ENCODE measurements around the gene KCNJ9. TPM values are rescaled to one million over a fixed set of nuclear protein-coding genes. Genes with fewer than 3 reads are reported as not detected.

The KCNJ9 gene
- polyA plus RNA-seq, 3 donors, result not detected

DNA sequence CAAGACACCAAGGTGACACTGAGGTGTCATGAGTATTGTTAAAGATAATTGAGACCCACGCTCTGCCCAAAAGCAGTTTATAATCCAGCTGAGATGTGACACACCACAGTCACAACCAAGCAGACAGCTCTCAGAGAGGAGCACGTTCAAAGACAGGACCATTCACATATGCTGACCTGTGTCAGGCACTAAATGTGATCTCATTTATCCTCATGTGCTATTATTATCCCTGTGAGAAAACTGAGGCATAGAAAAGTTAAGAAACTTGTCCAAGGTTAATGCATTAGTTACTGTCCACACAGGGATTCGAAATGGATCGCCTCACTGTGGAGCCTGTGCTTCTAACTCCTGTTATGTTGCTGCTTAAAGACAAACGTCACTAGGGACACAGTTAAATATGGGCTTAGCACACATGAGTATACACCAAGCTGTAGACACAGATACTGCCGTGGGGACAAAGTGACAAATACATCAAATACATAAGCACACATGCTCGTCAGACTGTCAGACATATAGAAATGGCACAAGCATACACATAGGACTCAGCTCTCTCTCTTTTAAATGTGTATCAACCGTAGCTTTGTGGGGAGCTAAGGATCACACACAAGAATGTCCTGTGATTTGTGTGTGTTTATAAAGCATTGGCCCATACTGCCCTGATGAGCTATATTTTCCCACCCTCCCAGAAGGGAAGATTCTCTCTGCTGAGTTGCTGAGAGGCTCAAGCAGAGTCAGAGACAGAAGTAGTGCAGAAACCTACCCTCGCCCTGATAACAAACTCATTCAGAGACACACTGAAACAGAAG lies 20.6 kb downstream of the KCNJ9 start:
- TF ChIP-seq, protein P1, sequence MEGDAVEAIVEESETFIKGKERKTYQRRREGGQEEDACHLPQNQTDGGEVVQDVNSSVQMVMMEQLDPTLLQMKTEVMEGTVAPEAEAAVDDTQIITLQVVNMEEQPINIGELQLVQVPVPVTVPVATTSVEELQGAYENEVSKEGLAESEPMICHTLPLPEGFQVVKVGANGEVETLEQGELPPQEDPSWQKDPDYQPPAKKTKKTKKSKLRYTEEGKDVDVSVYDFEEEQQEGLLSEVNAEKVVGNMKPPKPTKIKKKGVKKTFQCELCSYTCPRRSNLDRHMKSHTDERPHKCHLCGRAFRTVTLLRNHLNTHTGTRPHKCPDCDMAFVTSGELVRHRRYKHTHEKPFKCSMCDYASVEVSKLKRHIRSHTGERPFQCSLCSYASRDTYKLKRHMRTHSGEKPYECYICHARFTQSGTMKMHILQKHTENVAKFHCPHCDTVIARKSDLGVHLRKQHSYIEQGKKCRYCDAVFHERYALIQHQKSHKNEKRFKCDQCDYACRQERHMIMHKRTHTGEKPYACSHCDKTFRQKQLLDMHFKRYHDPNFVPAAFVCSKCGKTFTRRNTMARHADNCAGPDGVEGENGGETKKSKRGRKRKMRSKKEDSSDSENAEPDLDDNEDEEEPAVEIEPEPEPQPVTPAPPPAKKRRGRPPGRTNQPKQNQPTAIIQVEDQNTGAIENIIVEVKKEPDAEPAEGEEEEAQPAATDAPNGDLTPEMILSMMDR (IDR thresholded peaks at IDR 0.05), result no peak
- Histone ChIP-seq H3K9ac (ENCODE audit: insufficient read depth, low read length, poor library complexity, severe bottlenecking) (no peak overlapping the region), H3K9me3 (replicated peaks in 1 of 2; ENCODE audit: control insufficient read depth in 1 of 2, insufficient read depth in 1 of 2, low read length in 2 of 2) (no peaks in the 10 kb centered on the region), H3K27ac (ENCODE audit: low read depth in 1 of 2, low read length in 2 of 2) (no peak overlapping the region), H4K20me1 (ENCODE audit: insufficient read depth, low read length) (no peaks in the 10 kb centered on the region), H3K36me3 (replicated peaks in 1 of 2; ENCODE audit: control insufficient read depth in 1 of 2, insufficient read depth in 2 of 2, low read length in 2 of 2) (no peaks in the 10 kb centered on the region), H3K4me2 (replicated peaks; ENCODE audit: extremely low read depth, low read length, poor library complexity, severe bottlenecking) (peak overlapping the region; percentile 33), H3K79me2 (ENCODE audit: insufficient read depth, low read length) (no peaks in the 10 kb centered on the region), H2AFZ (ENCODE audit: insufficient read depth, low read depth, low read length, poor library complexity, severe bottlenecking) (no peak overlapping the region), H3K4me3 (replicated peaks in 1 of 3; ENCODE audit: low read depth in 2 of 3, low read length in 3 of 3) (peak overlapping the region in 1 of 3 experiments; percentile 33), H3K27me3 (ENCODE audit: control insufficient read depth in 2 of 2, insufficient read depth in 2 of 2, low read length in 2 of 2) (no peaks in the 10 kb centered on the region), H3K4me1 (ENCODE audit: control insufficient read depth in 1 of 2, insufficient read depth in 2 of 2, low read length in 2 of 2) (peaks cover 72 to 78% of the 10 kb centered on the region in 2 donors)
- 98% methylated on average over 5 of the region's 9 CpGs for WGBS (ENCODE audit: insufficient coverage)
- intact Hi-C loops (cut with micrococcal nuclease), result loop anchor here (5.0 to 10.0 kb wide), 5 partner anchors 93 to 190 kb away; partner anchors contain the start of genes CASQ1 (in 1 of the 2) and PEX19 (in 1 of the 2)
- Mint-ChIP-seq H3K4me1 (peaks cover 63% of the 10 kb centered on the region), H3K9me3 (peaks cover 0 to 3% (median 0%) of the 10 kb centered on the region in 7 donors), H3K27me3 (ENCODE audit: low read depth in 3 of 3) (peaks cover 4 to 8% (median 8%) of the 10 kb centered on the region in 3 donors), H3K27ac (peak overlapping the region in 3 of 7 donors; percentile 30 to 88 (median 84)), H3K4me3 (peak overlapping the region in 1 of 2 donors; percentile 40), H3K36me3 (peaks cover 0 to under 1% of the 10 kb centered on the region in 2 donors)
- DNase-seq, result no peak

DNA sequence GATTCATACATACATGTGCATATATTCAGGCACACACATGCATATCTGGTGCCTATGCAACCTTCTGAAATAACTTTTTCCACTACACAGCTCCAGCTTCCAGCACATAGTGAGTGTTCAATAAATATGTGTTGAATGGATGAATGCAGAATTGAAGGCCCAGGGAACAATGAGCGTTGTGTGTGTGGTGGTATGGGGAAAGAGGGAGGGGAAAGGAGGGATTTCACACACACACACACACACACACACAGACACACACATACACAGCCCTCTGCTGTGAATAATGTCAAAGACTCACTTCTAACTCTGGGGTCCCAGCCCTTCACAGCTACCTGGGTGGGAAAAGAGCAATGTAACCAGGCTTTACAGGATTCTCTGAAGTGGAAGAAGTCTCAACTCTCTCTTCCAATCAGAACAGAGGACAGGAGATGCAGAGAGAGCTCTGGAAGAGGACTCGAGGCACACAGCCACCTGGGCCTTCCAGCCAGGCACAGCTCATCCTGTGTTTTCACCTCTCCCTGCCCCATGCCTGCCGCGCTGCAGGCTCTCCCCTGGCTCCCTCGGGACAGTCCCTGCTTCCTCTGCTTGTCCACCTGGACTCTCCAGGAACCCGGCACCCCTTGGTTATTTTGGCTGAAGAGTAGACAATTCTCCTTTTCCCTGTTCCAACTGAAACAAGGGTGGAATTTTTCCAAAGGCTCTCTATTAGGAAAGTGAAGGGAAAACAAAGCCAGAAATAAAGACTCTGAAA lies 22.5 kb downstream of the KCNJ9 start:
- Mint-ChIP-seq H3K4me3 (no peak overlapping the region), H3K9me3 (peaks cover 0 to 3% (median 0%) of the 10 kb centered on the region in 7 donors), H3K27ac (peak overlapping the region; percentile 82 to 95 (median 90)), H3K27me3 (ENCODE audit: low read depth in 3 of 3) (peaks cover 0 to 6% (median 4%) of the 10 kb centered on the region in 3 donors), H3K36me3 (no peaks in the 10 kb centered on the region), H3K4me1 (peaks cover 56% of the 10 kb centered on the region)
- Histone ChIP-seq H3K9me3 (replicated peaks in 1 of 2; ENCODE audit: control insufficient read depth in 1 of 2, insufficient read depth in 1 of 2, low read length in 2 of 2) (no peaks in the 10 kb centered on the region), H3K36me3 (replicated peaks in 1 of 2; ENCODE audit: control insufficient read depth in 1 of 2, insufficient read depth in 2 of 2, low read length in 2 of 2) (no peaks in the 10 kb centered on the region), H2AFZ (ENCODE audit: insufficient read depth, low read depth, low read length, poor library complexity, severe bottlenecking) (peak overlapping the region; percentile 31), H3K27me3 (ENCODE audit: control insufficient read depth in 2 of 2, insufficient read depth in 2 of 2, low read length in 2 of 2) (no peaks in the 10 kb centered on the region), H3K4me3 (replicated peaks in 1 of 3; ENCODE audit: low read depth in 2 of 3, low read length in 3 of 3) (peak overlapping the region in 1 of 3 experiments; percentile 33), H3K27ac (ENCODE audit: low read depth in 1 of 2, low read length in 2 of 2) (peak overlapping the region; percentile 52 to 66), H3K4me2 (replicated peaks; ENCODE audit: extremely low read depth, low read length, poor library complexity, severe bottlenecking) (peak overlapping the region; percentile 37), H3K4me1 (ENCODE audit: control insufficient read depth in 1 of 2, insufficient read depth in 2 of 2, low read length in 2 of 2) (peaks cover 59 to 68% of the 10 kb centered on the region in 2 donors), H3K79me2 (ENCODE audit: insufficient read depth, low read length) (no peaks in the 10 kb centered on the region), H4K20me1 (ENCODE audit: insufficient read depth, low read length) (no peaks in the 10 kb centered on the region), H3K9ac (ENCODE audit: insufficient read depth, low read length, poor library complexity, severe bottlenecking) (no peak overlapping the region)
- WGBS (ENCODE audit: insufficient coverage), result 72% methylated on average over 3 of the region's 6 CpGs
- no peak for DNase-seq
- intact Hi-C loops (cut with micrococcal nuclease), result loop anchor here (5.0 to 10.0 kb wide), 5 partner anchors 91 to 188 kb away; partner anchors contain the start of genes CASQ1 (in 1 of the 2) and PEX19 (in 1 of the 2)
- TF ChIP-seq, protein P1 (IDR thresholded peaks at IDR 0.05), result no peak

All from CD14-positive monocyte (primary cell).